Thoracic aorta (tissue), 2 donors: ENCODE data around the gene SLC6A7. TPM values are rescaled to one million over a fixed set of nuclear protein-coding genes. Genes with fewer than 3 reads are reported as not detected.
A peak's percentile ranks its signal among the peaks of the same experiment; 100 is the strongest.

Experiments
- ATAC-seq: fragments of 150-250 bp; one replicate; pipeline ENCODE4 v1.8.0; 2017; ENCODE audit warnings: low read depth; ENCODE audit not compliant: insufficient number of reproducible peaks, low FRiP score
- DNase-seq: peaks from one replicate; pipeline ENCODE4 v3.0.0-alpha.2; 2020; ENCODE audit warnings: low spot score
- H3K27ac ChIP-seq, 2 donors: fragments of 200-600 bp; sonication (generic); 1 replicate in 1 of 2; 2 replicates in 1 of 2; pipeline ENCODE4 v1.5.1; 2016; ENCODE audit warnings: mild to moderate bottlenecking in 2 of 2, moderate library complexity in 2 of 2
- H3K27me3 ChIP-seq: fragments of 200-600 bp; sonication (generic); replicated peaks from 2 replicates; pipeline ENCODE4 v1.6.0; 2016; ENCODE audit warnings: mild to moderate bottlenecking; ENCODE audit not compliant: insufficient read depth
- H3K36me3 ChIP-seq: fragments of 200-600 bp; sonication (generic); one replicate; pipeline ENCODE4 v1.5.1; 2016
- H3K4me1 ChIP-seq, 2 donors: fragments of 200-600 bp; sonication (generic); 1 replicate in 1 of 2; 2 replicates in 1 of 2; pipeline versions ENCODE4 v1.5.1 to v1.6.0; 2016; ENCODE audit warnings: low read depth in 2 of 2, mild to moderate bottlenecking in 1 of 2; ENCODE audit not compliant: control insufficient read depth in 1 of 2
- H3K4me3 ChIP-seq: fragments of 200-600 bp; sonication (generic); 2 replicates; pipeline ENCODE4 v1.5.1; 2016; ENCODE audit warnings: mild to moderate bottlenecking
- H3K9me3 ChIP-seq: fragments of 200-600 bp; sonication (generic); 2 replicates; pipeline ENCODE4 v1.5.1; 2016
- total RNA-seq, 2 donors: library from RNA; depleted of rRNA; stranded (reverse); fragments of >200 nt; gene quantifications; one replicate each; pipeline versions ENCODE4 v1.1.0 to v1.2.3, GENCODE V29; 2016
- TF ChIP-seq, protein P1 (sequence below): fragments of 200-600 bp; sonication (generic); IDR thresholded peaks from one replicate; pipeline ENCODE4 v1.5.1; 2019; ENCODE audit warnings: antibody characterized with exemption

Gene SLC6A7
- total RNA-seq, 2 donors from 2014 or later: not detected

DNA sequence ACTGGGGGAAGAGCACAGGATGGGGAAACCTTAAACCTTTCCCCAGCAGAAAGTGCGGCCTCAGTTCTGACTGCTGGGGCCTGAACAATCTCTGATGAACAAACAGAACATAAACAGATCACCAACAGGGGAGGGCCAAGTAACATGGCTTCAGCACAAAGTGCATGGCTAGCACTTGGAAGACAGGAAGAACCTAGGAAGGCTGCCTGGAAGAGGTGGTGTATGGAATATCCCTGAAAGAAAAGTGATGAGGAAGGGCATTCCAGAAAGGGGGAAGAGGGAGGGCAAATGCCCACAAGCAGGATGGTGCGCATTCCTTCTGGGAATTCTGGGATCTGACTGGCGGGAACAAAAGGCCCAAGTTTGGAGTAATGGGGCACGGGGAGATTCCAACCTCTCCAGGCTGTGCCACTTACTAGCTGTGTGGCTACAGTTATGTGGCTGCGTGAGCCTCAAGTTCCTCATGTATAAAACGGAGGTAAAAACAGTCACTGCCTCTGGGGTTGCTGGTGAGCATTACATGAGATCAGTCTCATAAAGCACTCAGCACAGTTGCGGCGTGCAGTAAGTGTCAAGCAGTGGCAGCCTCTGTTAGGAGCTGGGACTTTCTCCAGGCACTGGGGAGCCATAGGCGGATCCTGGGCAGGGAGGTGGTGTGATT lies 35.8 kb upstream of the SLC6A7 start:
- Histone ChIP-seq H3K9me3 (no peaks in the 10 kb centered on the region), H3K36me3 (peaks cover 9% of the 10 kb centered on the region), H3K27ac (peak overlapping the region; percentile 88 to 94), H3K27me3 (no peaks in the 10 kb centered on the region), H3K4me3 (peak overlapping the region; percentile 79), H3K4me1 (peaks cover 36 to 74% of the 10 kb centered on the region in 2 donors)
- TF ChIP-seq, protein P1, sequence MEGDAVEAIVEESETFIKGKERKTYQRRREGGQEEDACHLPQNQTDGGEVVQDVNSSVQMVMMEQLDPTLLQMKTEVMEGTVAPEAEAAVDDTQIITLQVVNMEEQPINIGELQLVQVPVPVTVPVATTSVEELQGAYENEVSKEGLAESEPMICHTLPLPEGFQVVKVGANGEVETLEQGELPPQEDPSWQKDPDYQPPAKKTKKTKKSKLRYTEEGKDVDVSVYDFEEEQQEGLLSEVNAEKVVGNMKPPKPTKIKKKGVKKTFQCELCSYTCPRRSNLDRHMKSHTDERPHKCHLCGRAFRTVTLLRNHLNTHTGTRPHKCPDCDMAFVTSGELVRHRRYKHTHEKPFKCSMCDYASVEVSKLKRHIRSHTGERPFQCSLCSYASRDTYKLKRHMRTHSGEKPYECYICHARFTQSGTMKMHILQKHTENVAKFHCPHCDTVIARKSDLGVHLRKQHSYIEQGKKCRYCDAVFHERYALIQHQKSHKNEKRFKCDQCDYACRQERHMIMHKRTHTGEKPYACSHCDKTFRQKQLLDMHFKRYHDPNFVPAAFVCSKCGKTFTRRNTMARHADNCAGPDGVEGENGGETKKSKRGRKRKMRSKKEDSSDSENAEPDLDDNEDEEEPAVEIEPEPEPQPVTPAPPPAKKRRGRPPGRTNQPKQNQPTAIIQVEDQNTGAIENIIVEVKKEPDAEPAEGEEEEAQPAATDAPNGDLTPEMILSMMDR: peak; percentile 15
- DNase-seq (no peak), ATAC-seq (no peak)

DNA sequence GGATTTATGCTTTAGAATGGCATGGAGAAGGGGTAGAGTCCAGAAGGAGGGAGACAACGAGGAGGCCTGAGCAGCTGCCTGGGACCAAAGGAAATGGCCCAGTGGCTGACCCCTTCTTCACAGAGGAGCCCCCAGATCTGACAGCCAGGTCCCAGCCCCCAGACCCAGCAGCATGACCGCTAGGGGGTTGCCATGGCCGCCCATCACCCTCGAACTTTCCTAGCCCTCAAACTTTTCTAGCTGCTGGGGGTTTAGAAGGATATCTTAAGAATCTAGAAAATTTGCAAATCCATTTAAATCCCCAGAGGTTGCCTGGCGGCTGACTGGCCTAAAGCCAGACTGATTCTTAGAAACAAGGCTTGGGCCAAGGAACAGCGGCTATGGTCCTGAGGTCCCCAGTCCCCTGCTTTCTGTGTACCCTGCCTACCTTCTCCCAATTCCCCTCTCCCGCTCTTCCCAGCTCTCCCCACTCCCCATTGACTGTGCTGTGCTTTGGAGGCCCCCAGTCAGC lies 35.2 kb upstream of the SLC6A7 start:
- H3K4me3 ChIP-seq: peak overlapping the region; percentile 79
- peaks cover 40 to 74% of the 10 kb centered on the region in 2 donors for H3K4me1 ChIP-seq
- H3K9me3 ChIP-seq: no peaks in the 10 kb centered on the region
- no peaks in the 10 kb centered on the region for H3K27me3 ChIP-seq
- H3K36me3 ChIP-seq: peaks cover 9% of the 10 kb centered on the region
- TF ChIP-seq, protein P1: no peak
- DNase-seq (no peak), ATAC-seq (no peak)
- peak overlapping the region; percentile 88 to 94 for H3K27ac ChIP-seq

DNA sequence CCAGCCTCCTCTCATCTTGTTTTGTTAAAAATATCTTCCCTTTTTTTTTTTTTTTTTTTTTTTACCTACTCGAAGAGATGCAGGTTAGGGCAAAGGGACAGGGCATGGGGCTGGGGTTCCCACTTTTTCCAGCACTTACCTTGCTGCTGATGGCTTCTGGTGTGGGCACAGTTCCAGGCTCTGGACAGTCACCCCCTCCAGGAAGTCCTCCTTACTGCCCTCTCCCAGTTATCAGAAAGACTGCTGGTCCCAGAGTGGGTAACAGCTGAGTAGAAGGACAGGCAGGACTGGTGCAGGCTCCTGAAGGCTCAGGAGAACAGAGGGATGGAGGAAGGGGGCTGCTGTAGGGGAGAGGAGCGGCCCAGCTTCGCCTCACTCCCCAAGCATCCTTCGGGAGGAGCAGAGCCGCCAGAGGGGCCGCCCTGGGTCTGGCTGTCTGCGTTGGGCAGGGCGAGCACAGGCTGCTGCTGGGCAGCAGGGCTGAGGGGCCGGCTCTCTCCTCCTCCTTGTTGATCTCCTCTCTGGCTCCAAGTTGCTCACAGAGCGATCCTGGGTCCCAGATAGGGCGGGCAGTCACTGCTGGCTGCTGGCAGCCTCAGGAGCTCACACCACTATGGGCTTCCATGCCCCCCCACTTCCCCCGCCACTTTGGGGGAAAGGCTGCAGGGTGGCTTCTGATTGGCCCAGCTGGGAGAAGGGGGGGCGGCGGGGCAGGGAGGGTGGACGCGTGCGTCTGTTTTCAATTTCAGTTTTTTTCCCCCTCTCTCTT lies 34.4 kb upstream of the SLC6A7 start, which contains the start of gene PDGFRB:
PDGFRB (minus strand) TSS at position 588 of the 769 bp plus-strand sequence. CDS start 18,798 bp downstream, outside the sequence.
- H3K4me1 ChIP-seq: peaks cover 40 to 74% of the 10 kb centered on the region in 2 donors
- ATAC-seq: peak; percentile 85

DNA sequence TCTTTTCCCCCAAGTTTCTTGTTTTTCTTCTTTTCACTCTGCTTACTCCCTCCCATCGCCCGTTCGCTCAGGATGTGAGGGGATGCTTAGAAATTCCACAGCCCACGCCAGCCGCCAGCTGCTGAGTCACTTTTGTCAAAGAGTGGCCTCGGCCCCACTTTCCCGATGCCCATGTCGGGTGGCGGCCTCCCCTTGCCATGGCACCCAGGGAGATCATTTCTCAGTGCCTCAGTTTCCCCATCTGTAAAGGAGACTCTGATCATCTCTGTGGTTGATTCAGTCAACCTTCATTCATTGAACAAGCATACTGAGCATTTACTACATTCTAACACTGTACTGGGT lies 33.9 kb upstream of the SLC6A7 start:
- Histone ChIP-seq H3K36me3 (peaks cover 5% of the 10 kb centered on the region), H3K27ac (peak overlapping the region; percentile 88 to 94), H3K4me1 (peaks cover 35 to 74% of the 10 kb centered on the region in 2 donors), H3K27me3 (no peaks in the 10 kb centered on the region), H3K4me3 (peak overlapping the region; percentile 79), H3K9me3 (no peaks in the 10 kb centered on the region)
- TF ChIP-seq, protein P1: no peak
- ATAC-seq (no peak), DNase-seq (no peak)

More for the DNA sequence above, 34.4 kb upstream of the SLC6A7 start, which contains the start of gene PDGFRB:
- TF ChIP-seq, protein P1: no peak
- no peaks in the 10 kb centered on the region for H3K27me3 ChIP-seq
- H3K4me3 ChIP-seq: peak within 1 kb of the TSS; percentile 79
- H3K9me3 ChIP-seq: no peaks in the 10 kb centered on the region
- peaks cover 9% of the 10 kb centered on the region for H3K36me3 ChIP-seq
- DNase-seq: peak; percentile 84
- H3K27ac ChIP-seq: peak within 1 kb of the TSS; percentile 88 to 94

DNA sequence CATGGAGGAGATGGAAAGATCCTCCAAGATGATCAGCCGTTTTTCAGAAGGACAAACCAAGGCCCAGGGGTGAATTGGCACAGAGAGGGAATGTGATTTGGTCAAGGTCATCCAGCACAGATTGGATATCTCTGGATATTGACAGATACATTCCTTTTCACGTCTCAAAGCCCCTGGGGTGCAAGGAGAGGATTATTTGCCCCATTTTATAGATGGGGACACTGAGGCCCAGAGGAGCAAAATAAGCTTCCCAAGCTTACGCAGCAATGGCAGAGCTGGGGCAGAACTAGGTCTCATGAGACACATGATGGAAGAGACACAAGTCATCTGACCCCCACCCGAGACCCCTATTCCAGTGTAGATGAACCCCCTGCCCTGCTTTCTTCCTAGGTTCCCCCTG lies 33.3 kb upstream of the SLC6A7 start:
- Histone ChIP-seq H3K27ac (peak overlapping the region; percentile 88 to 94), H3K4me1 (peaks cover 31 to 74% of the 10 kb centered on the region in 2 donors), H3K27me3 (no peaks in the 10 kb centered on the region), H3K9me3 (no peaks in the 10 kb centered on the region), H3K4me3 (peak overlapping the region; percentile 79), H3K36me3 (no peaks in the 10 kb centered on the region)
- DNase-seq: no peak
- ATAC-seq: no peak
- TF ChIP-seq, protein P1: no peak
